GM10847 (cell line): ENCODE results near the gene VEGFB.

Source experiments
- POLR2A ChIP-seq: IDR thresholded peaks from 2 replicates; pipeline ENCODE4 v1.6.1; 2011; ENCODE audit not compliant: insufficient read length; ENCODE audit errors: extremely low read depth

Gene VEGFB

GRCh38 chr11:64255135-64256128 lies 21.0 kb downstream of the VEGFB start:
- TF ChIP-seq POLR2A: no peak

GRCh38 chr11:64256300-64256699 lies 21.9 kb downstream of the VEGFB start:
- TF ChIP-seq POLR2A: no peak

GRCh38 chr11:64258356-64258755 lies 24.0 kb downstream of the VEGFB start:
- TF ChIP-seq POLR2A: no peak

- no peak for TF ChIP-seq POLR2A
Measured at GRCh38 chr11:64258946-64259532, 24.7 kb downstream of the VEGFB start.

- TF ChIP-seq POLR2A: no peak
Measured at GRCh38 chr11:64259533-64260067, 25.2 kb downstream of the VEGFB start.

GRCh38 chr11:64260147-64260708 lies 25.8 kb downstream of the VEGFB start:
- TF ChIP-seq POLR2A: no peak

GRCh38 chr11:64261556-64262080 lies 27.2 kb downstream of the VEGFB start:
- TF ChIP-seq POLR2A: no peak

- no peak for TF ChIP-seq POLR2A
Measured at GRCh38 chr11:64262271-64263002, 28.1 kb downstream of the VEGFB start.

GRCh38 chr11:64263021-64263946 lies 28.9 kb downstream of the VEGFB start:
- TF ChIP-seq POLR2A: no peak

- no peak for TF ChIP-seq POLR2A
Measured at GRCh38 chr11:64263947-64264317, 29.5 kb downstream of the VEGFB start.

GRCh38 chr11:64264371-64264852 lies 30.0 kb downstream of the VEGFB start:
- no peak for TF ChIP-seq POLR2A

- TF ChIP-seq POLR2A: no peak
Measured at GRCh38 chr11:64265176-64266160, 31.1 kb downstream of the VEGFB start.

- no peak for TF ChIP-seq POLR2A
Measured at GRCh38 chr11:64266339-64266738, 32.0 kb downstream of the VEGFB start.
